Loucy (cell line): ENCODE results near the gene SERPINA5.

Experiments
- H2AFZ ChIP-seq: fragments of 200-600 bp; sonication (generic); 2 replicates; pipeline ENCODE4 v1.6.0; 2016; ENCODE audit warnings: antibody characterized with exemption, mild to moderate bottlenecking, low read length, moderate library complexity
- H3F3A ChIP-seq: fragments of 200-600 bp; 2 replicates; pipeline ENCODE4 v1.6.0; 2016; ENCODE audit warnings: antibody characterized with exemption, low read depth, mild to moderate bottlenecking
- H3K27me3 ChIP-seq: fragments of 200-600 bp; sonication (generic); 2 replicates; pipeline ENCODE4 v1.6.1; 2014; ENCODE audit warnings: low read length, mild to moderate bottlenecking; ENCODE audit not compliant: insufficient read depth, poor library complexity, severe bottlenecking
- H3K36me3 ChIP-seq: fragments of 200-600 bp; sonication (generic); 2 replicates; pipeline ENCODE4 v1.6.1; 2016; ENCODE audit warnings: low read length; ENCODE audit not compliant: insufficient read depth
- H3K4me1 ChIP-seq: fragments of 200-600 bp; sonication (generic); 2 replicates; pipeline ENCODE4 v1.5.1; 2014; ENCODE audit warnings: low read length, mild to moderate bottlenecking; ENCODE audit not compliant: insufficient read depth, poor library complexity, severe bottlenecking
- H3K4me2 ChIP-seq: fragments of 200-600 bp; sonication (generic); 2 replicates; pipeline ENCODE4 v1.6.0; 2014; ENCODE audit warnings: antibody characterized with exemption, low read length, low read depth, mild to moderate bottlenecking; ENCODE audit not compliant: poor library complexity, severe bottlenecking
- H3K4me3 ChIP-seq: fragments of 200-600 bp; sonication (generic); 2 replicates; pipeline ENCODE4 v1.5.1; 2014; ENCODE audit warnings: low read length, mild to moderate bottlenecking, mixed read lengths; ENCODE audit not compliant: poor library complexity, severe bottlenecking
- H3K79me2 ChIP-seq: fragments of 200-600 bp; sonication (generic); 2 replicates; pipeline ENCODE4 v1.6.1; 2014; ENCODE audit warnings: low read length; ENCODE audit not compliant: insufficient read depth
- H3K9ac ChIP-seq: fragments of 200-600 bp; sonication (generic); 2 replicates; pipeline ENCODE4 v1.6.0; 2014; ENCODE audit warnings: mild to moderate bottlenecking, low read depth, low read length, moderate library complexity; ENCODE audit not compliant: poor library complexity, severe bottlenecking
- H3K9me2 ChIP-seq: fragments of 200-600 bp; sonication (generic); replicated peaks from 2 replicates; pipeline ENCODE4 v1.6.1; 2016; ENCODE audit warnings: low read depth, low read length, mixed read lengths
- H3K9me3 ChIP-seq: fragments of 200-600 bp; sonication (generic); 2 replicates; pipeline ENCODE4 v1.6.1; 2014; ENCODE audit warnings: mild to moderate bottlenecking, antibody characterized with exemption, low read length, low read depth; ENCODE audit not compliant: insufficient read depth
- H4K20me1 ChIP-seq: fragments of 200-600 bp; sonication (generic); 2 replicates; pipeline ENCODE4 v1.6.0; 2014; ENCODE audit warnings: antibody characterized with exemption, low read length, mild to moderate bottlenecking; ENCODE audit not compliant: insufficient read depth, poor library complexity, severe bottlenecking
- EZH2phosphoT487 ChIP-seq: fragments of 200-600 bp; IDR thresholded peaks from 2 replicates; pipeline ENCODE4 v1.6.1; 2018; ENCODE audit warnings: antibody characterized with exemption, mild to moderate bottlenecking, moderate library complexity, borderline replicate concordance
- TF ChIP-seq, protein P1 (sequence below): fragments of 200-600 bp; sonication (generic); conservative IDR thresholded peaks from 2 replicates; pipeline ENCODE4 v1.5.1; 2014; ENCODE audit warnings: mild to moderate bottlenecking, antibody characterized with exemption, low read length

The SERPINA5 gene

DNA sequence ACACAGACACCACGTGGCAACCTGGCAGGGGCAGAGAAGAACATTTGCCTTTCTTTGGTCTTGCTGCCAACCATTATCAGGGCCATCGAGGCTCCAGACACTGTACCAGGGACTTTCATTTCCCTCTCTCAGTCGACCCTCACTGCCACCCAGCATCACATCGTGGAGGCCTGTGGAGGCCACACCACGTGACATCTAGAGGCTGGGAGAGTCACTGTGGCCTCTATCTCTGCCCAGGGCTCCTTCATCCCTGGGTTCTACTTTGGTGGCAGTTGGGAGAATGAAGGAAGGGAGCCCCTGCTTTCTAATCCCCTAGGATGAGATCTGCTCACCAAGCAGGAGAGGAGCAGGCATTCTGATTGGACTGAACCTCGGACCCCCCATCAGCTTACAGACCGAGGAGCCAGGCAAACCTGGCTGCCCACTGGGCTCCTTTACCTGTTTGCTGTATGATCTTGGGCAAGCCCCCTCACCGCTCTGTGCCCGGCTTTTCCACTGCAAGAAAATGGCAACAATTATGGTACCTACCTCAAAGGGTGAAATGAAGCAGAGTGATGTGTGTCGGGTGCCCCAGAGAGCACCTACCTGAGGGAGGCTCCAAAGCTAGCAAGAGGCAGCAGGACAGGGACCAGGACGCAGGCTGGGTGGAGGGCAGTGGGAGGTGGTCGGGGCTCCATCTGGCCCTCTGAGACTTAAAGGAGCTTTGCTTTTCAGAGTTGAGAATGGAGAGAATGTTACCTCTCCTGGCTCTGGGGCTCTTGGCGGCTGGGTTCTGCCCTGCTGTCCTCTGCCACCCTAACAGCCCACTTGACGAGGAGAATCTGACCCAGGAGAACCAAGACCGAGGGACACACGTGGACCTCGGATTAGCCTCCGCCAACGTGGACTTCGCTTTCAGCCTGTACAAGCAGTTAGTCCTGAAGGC, 32.8 kb downstream of the SERPINA5 start:
- Histone ChIP-seq H3K9me3 (peaks cover 6% of the 10 kb centered on the region; the same call in 1 of the 2 replicates), H3F3A (no peaks in the 10 kb centered on the region), H3K79me2 (no peaks in the 10 kb centered on the region), H3K9ac (no peak overlapping the region), H2AFZ (no peak overlapping the region), H3K9me2 (no peaks in the 10 kb centered on the region), H3K36me3 (no peaks in the 10 kb centered on the region), H3K4me2 (no peak overlapping the region), H3K4me1 (no peaks in the 10 kb centered on the region), H3K4me3 (no peak overlapping the region), H4K20me1 (no peaks in the 10 kb centered on the region), H3K27me3 (no peaks in the 10 kb centered on the region)
- no peak for TF ChIP-seq EZH2phosphoT487
- TF ChIP-seq, protein P1, sequence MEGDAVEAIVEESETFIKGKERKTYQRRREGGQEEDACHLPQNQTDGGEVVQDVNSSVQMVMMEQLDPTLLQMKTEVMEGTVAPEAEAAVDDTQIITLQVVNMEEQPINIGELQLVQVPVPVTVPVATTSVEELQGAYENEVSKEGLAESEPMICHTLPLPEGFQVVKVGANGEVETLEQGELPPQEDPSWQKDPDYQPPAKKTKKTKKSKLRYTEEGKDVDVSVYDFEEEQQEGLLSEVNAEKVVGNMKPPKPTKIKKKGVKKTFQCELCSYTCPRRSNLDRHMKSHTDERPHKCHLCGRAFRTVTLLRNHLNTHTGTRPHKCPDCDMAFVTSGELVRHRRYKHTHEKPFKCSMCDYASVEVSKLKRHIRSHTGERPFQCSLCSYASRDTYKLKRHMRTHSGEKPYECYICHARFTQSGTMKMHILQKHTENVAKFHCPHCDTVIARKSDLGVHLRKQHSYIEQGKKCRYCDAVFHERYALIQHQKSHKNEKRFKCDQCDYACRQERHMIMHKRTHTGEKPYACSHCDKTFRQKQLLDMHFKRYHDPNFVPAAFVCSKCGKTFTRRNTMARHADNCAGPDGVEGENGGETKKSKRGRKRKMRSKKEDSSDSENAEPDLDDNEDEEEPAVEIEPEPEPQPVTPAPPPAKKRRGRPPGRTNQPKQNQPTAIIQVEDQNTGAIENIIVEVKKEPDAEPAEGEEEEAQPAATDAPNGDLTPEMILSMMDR, result no peak

DNA sequence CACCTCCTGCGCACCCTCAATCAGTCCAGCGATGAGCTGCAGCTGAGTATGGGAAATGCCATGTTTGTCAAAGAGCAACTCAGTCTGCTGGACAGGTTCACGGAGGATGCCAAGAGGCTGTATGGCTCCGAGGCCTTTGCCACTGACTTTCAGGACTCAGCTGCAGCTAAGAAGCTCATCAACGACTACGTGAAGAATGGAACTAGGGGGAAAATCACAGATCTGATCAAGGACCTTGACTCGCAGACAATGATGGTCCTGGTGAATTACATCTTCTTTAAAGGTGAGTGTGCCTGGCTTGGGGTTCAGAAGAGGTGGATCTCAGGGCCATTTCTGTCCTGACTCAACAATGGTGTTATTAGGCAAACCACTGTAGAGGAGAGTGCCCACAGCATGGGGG, 33.6 kb downstream of the SERPINA5 start:
- Histone ChIP-seq H3K4me2 (no peak overlapping the region), H3K9me3 (peaks cover 6% of the 10 kb centered on the region; the same call in 1 of the 2 replicates), H3K9me2 (no peaks in the 10 kb centered on the region), H3F3A (no peaks in the 10 kb centered on the region), H3K79me2 (no peaks in the 10 kb centered on the region), H3K36me3 (no peaks in the 10 kb centered on the region), H2AFZ (no peak overlapping the region), H3K4me1 (no peaks in the 10 kb centered on the region), H3K4me3 (no peak overlapping the region), H3K9ac (no peak overlapping the region), H3K27me3 (no peaks in the 10 kb centered on the region), H4K20me1 (no peaks in the 10 kb centered on the region)
- TF ChIP-seq, protein P1, result no peak
- TF ChIP-seq EZH2phosphoT487, result no peak

DNA sequence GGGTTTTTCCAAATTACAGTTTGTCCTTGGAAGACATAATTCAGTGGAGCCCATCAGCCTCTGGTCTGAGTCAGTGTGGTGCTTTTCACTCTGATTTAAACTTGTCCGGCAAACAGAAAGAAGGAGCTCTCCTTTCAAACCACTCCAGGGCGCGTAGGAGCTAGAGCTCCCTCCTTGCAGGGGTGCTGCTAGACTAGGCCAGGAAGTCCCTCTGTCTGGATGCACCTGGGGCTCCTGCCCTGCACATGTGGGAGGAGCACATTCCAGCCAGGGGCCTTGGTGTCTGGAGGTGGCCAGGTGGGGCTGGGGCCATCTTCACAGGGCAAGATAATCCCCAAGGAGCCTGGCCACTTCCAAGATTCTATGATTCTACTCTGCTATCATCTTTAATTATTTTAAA, 34.0 kb downstream of the SERPINA5 start:
- no peaks in the 10 kb centered on the region for H3K9me2 ChIP-seq
- H3K27me3 ChIP-seq, result no peaks in the 10 kb centered on the region
- H3F3A ChIP-seq, result no peaks in the 10 kb centered on the region
- no peaks in the 10 kb centered on the region for H4K20me1 ChIP-seq
- no peak overlapping the region for H3K9ac ChIP-seq
- H3K9me3 ChIP-seq, result peaks cover 6% of the 10 kb centered on the region; the same call in 1 of the 2 replicates
- no peaks in the 10 kb centered on the region for H3K79me2 ChIP-seq
- H2AFZ ChIP-seq, result no peak overlapping the region
- H3K4me3 ChIP-seq, result no peak overlapping the region
- H3K4me1 ChIP-seq, result no peaks in the 10 kb centered on the region
- no peaks in the 10 kb centered on the region for H3K36me3 ChIP-seq
- no peak overlapping the region for H3K4me2 ChIP-seq
- TF ChIP-seq, protein P1, result no peak
- TF ChIP-seq EZH2phosphoT487, result no peak
